NCI-H69 (cell line): ENCODE measurements around the gene MPG.

Experiments used
- DNase-seq: peaks from one replicate; lab custom pipeline; 2025; lab: John Stamatoyannopoulos, UW

MPG gene

DNA sequence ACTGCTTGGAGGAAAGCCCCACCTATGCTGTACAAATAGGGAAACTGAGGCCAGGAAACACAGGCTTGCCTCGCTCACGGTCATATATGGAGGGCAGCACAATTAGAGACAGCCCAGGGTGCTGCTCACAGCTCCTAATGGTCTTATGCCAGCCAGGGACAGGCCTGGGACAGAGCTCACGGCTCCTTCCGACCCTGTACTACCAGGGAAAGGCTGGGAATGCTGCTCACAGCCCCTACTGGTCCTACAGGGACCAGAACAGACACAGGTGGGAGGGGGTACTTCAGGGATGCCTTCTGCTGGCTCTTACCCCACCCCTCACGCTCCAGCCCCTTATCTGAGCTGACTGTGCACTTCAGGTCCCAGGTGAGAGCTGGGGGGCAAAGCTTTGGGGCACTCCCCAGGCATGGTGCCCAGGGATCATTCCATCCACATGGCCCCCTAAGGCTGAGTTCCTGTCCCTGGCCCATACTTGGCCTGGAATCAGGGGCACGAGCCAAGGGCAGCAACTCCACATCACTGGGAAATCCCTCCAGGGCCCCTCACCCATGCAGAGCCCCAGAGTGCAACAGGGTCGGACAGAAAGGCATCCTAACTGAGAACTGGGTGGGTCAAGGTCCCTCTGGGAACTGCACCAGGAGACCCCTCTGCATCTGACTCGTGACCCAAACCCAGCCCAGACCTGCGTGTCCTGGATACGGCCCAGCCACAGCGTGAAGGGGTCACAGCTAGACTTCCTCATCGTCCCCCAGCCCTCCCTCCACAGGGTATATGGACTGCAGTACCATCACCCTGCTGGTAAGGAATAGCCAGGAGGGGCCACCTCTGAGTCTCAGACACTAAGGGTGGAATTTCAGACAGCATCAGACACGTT lies 11.5 kb upstream of the MPG start:
- DNase-seq, result no peak

DNA sequence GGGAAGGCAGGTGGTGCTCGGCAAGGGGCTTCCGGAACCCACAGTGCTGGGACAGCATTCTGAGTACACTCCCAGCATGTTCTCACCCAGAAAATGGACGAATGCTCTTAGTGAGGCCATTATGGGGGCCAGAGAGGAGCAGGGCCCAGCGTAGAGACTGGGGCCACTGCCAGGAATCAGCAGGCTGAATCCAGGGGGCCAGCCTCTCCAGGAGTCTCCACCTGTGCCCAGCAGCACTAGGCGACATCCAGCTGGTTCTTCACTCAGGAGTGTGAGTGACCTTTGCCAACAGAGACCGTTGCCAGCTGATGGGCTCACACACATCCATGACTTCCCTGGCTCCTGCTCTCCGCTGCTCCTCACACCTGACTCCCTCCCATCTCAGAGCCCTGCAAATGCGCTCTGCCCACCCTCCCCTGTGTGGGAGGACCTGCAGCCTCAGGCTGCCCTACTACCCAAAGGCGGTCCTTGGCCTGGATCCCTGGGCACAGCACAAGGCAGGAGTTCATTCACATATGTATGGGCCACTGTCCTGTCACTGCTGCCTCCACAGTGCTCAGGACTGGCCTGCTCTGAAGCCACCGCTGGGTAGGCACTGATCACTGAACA lies 10.7 kb upstream of the MPG start:
- DNase-seq, result peak; percentile 78

DNA sequence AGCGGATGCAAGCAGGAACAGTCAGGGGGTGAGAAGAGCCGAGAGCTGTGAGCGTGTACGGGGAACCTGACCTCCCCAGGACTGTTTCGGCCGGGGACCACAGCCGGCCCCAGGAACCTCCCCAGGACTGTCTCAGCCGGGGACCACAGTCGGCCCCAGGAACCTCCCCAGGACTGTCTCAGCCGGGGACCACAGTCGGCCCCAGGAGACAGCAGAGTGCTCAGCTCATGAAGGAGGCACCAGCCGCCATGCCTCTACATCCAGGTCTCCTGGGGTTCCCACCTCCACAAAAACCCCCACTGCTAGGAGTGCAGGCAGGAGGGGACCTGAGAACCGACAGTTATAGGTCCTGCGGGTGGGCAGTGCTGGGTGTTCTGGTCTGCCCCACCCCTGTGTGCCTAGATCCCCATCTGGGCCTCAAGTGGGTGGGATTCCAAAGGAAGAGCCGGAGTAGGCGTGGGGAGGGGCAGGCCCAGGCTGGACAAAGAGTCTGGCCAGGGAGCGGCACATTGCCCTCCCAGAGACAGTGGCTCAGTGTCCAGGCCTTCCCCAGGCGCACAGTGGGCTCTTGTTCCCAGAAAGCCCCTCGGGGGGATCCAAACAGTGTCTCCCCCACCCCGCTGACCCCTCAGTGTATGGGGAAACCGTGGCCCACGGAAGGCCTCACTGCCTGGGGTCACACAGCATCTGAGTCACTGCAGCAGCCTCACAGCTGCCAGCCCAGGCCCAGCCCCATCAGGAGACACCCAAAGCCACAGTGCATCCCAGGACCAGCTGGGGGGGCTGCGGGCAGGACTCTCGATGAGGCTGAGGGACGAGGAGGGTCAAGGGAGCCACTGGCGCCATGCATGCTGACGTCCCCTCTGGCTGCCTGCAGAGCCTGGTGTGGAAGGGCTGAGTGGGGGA lies 9.9 kb upstream of the MPG start:
- no peak for DNase-seq

DNA sequence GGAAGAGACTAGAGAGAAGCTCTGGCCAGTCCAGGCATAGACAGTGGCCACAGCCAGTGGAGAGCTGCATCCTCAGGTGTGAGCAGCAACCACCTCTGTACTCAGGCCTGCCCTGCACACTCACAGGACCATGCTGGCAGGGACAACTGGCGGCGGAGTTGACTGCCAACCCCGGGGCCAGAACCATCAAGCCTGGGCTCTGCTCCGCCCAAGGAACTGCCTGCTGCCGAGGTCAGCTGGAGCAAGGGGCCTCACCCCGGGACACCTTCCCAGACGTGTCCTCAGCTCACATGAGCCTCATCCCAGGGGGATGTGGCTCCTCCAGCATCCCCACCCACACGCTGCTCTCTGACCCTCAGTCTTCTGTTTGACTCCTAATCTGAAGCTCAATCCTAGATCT lies 8.8 kb upstream of the MPG start:
- DNase-seq, result no peak

DNA sequence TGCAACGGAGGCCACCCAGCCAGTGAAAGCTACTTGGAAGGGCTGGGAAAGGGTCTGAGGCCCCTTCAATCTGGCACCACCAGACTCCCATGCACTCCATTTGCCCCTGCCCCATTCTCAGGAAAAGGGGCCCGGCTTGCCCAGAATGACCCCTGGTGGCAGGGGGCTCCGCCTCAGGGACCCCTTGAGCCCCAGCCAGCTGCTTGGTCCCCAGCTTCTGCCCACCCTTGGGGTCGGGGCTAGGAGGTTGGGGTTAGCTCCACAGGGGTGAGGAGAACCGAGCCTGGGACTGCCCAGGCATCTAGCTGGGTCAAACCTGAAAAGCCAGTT lies 6.8 kb upstream of the MPG start:
- no peak for DNase-seq

DNA sequence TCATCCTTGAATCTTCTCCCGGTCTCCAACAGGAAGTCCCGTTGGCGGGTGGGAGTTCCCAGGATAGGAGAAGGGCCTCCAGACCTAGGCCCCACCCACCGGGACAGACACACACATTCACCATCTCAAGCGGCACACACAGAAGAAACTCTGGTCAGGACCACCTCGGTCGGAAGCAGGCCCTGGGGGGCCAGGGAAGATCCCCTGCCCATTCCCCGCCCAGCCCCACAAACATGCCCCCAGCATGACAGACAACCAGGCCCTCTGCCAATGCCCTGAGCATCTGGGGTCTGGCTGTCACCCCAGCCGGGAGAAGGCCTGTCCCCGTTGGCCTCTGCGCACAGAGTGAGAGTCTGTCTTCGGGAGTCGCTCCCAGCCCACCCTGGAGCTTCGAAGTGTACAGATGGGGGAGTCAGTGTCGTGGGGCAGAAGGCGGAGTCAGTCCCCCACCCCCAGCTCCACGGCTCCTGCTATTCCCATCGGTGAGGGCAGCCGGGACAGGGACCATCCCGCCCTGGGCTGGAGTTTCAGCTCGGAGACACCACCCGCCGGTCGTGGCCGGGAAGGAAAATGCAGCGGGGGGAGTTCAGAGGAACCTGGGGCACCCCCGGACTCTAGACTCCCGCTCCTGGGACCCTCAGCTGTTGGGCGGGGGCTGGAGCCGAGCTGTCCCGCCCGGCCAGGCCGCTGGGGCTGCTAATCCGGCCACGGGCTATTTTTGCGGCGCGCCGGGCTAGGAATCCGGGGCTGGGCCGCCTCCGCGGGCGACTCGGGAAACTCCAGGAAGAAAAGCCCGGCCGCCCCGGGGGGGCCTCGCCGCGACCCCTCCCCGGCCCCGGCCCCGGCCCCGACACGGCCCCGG lies 6.3 kb upstream of the MPG start:
- DNase-seq, result no peak

DNA sequence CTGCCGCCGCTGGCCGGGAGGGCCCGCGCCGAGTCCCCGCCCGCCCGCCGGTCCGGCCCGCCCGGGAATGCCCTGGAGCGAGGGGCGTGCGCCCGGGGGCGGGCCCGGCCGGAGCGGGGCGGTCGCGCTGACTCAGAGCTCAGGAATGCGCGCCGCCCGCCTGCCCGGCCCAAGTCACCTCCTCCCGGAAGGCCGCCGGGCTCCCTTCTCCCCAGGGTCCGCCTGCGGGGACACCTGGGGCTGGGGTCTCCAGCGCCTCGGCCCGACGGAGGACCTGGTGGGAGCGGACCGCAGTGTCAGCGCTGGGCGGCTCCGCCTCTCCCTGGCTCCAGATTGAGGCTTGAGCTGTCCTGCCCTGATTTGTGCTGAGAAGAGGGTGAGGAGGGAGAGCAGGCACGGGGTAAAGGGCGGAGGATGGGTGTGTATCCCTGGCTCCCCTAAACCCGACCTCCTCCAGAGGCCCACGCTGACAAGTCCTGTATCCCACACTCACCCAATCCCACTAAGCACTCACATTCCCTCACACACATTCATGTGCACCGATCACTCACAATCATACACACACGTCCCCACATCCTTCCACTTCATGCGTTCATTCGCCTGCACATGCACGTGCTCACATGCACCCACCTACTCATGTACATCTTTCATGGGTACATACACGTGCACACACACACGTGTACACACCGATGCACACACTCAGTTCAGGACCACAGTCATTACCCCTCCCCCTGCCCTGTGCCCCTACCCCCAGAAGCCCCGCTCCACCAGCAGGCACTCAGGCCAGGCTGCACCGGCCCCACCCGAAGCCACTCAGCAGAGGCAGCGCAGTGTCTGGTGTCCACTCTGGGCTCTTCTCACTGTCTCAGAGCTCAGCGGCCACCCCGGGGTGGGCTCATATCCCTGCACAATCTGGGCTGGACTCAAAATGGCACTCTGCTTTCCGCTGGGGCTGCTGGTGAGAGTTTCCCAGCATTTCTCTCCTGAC lies 5.2 kb upstream of the MPG start, which contains the start of gene RHBDF1:
RHBDF1 (minus strand) TSS at position 71 of the 988 bp plus-strand sequence. CDS start 7,616 bp downstream, outside the sequence.
- DNase-seq, result peak; percentile 63

DNA sequence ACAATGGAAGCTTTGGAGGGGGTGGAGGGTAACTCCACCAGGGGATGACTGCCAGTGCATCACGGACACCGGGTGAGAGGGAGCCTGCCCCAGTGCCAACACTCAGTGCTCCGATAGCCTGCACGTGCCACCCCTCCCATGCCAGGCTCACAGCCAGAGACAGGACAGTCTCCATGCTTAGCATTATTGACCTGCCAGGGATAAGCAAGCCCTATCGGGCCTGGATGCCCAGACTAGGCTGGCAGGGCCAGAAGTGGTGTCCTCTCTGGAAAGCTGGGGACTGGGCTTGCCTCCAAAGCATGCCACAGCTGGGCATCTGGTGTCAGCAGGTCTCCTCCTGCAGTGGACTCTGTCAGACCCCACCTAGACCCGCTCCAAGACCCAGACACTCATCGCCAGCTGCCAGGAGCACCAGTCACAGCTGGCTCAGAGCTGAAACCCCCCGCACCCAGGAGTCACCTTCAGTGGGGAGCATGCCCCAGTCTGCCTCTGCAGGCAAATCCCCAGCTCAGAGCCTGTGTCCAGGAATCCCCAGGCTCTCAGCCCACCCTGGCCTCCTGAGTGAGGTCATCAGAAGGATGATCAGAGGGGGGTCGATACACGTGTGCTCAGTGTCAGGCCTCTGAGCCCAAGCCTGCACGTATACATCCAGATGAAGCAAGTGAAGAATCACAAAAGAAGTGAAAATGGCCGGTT lies 3.8 kb upstream of the MPG start:
- DNase-seq, result no peak

DNA sequence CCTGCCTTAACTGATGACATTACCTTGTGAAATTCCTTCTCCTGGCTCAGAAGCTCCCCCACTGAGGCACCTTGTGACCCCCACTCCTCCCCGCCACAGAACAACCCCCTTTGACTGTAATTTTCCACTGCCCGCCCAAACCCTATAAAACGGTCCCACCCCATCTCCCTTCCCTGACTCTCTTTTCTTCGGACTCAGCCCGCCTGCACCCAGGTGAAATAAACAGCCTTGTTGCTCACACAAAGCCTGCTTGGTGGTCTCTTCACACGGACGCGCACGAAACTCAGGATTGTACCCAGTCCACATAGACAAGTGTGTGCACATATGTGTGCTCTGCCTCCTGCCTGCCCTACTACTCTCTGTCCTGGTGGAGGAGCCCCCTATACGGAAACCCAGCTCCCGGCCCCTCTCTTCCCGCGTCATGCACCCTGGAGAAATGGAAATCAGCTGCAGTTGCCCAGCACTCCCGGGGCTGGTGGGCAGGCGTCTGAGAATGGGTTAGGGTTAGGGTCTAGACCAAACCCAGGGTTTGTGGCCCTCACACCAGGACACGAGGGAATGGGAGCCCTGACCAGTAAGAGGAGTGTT lies 3.2 kb upstream of the MPG start:
- DNase-seq, result no peak

DNA sequence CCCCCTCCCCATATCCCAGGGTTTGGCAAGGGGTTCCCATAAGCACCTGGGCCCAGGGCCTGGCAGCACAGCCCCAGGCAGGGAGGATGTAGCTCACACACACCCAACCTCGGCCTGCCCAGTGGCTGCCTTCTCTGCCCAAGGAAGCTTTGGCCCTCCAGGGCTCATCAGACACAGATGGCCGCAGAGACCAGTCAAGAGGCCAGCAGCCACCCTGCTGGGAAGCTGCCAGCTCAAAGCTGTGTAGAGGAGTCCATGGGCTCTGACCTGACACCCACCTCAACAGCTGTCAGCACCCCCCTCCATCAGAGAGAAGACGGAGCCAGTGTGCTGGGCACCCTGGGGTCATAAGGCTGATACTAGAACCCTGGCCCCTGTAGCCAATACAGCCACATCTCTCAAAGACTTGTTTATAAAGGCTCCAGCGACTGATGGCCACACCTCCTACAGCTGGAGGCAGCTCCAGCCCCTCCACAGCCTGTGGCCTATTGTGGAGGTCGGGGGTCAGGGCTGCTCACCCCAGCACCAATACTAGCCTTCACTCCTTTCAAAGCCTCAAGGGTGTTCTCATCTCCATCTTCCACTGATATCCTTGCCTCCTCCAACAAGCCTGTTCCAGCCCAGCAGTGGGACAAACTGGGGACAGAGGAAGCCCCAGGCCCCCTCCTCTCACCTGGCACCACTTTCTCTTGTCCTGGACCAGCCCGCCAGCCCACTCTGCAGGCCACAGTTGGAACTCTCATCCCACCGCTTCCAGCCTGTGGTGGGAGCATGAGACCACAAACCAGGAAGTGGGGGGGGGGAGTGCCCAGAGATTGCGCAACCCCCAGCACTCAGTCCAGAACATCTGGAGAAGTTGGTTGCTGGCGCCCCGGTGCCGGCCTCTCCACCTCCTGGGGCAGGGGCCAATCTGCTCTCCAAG lies 2.2 kb upstream of the MPG start:
- peak; percentile 36 for DNase-seq

DNA sequence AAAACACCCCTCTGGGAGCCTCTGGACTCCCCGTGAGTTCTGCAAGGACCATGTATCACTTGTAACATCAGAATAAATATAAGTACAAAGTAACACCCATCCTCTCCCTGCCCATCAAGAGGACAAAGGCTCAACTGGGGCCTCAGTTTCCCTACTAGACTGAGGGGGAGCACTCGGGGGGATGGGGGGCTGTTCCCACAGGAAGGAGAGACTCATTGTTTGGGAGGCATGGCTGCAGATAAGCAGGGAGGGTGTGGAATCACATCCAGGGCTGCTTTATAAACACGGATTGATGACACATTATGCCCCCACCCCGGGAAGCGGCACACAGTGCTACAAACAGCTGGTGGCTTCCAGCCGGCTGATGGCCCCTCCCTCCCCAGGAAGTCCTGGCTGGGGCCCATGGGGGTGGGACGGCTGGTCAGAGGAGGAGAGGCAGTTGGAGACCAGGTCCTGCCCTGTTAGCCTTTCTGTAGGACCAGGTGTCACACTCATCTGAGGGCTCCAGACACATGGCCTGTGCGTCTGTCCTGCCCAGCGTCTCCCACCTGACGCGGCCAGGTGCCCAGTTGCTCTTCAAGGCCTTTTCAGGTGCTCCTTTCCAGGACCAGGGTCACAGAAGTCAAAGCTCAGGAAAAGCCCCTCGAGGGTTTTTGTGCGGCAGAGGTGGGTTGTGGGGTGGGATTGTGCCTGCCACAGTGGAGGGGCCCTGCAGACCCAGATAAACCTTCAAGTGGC lies 1.3 kb upstream of the MPG start:
- DNase-seq, result peak; percentile 73

DNA sequence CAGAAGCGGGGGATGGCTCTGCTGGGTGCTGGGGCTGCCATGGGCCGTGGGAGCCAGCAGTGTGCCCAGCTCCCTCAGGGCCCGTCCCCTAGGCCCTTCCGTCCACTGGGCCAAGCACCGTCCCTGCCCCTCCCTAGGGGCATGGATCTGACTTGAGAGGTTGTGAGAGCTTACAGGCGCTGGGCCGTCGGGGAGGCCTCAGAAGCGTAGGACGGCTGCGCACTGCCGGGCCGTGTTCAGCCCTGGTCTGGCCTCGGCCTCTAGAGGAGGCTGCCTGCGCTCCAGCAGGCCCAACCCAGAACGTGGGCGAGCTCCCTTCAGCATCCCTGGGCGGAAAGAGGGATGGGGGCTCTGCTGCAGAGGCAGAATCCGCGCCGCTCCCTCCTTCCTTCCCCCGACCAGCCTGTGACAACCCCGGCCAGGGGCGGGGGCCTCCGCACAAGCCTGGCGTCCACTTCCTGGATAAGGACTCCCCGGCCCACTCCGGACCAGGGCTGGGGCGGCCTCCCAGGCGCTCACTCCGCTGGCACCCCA lies 685 bp upstream of the MPG start:
- DNase-seq, result peak; percentile 51

DNA sequence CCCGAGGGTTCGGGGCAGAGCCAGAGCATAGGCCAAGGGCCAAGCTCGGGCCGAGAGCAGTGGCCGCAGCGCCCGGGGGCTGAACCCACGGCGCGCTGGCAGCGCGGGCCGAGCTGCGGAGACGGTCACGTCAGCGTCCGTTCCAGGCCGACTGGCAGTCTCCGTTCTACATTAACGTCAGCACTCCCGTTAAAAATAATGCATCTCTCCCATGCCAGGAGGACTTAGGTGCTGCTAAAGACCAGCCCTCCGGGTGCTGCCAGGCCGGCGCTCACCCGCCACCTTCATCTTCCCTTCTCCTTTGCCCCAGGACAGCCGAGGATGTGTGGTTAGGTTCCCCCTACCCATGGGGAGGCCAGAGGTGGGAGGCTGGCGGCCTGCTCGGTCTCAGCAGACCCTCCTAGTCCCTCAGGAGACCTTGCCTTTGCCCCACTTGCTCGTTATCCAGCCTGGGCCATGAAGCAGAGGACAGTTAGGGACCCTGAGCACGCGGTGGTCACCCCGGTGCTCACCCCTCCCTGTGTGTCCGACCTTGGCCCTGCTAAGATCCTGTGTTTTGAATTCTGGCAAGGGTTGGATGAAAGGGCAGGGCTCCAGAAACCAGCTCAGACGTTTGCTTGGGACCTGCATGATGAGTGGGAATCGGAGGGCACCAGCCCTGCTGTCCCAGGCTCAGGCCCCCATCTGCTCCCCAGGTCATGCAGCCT lies 572 bp downstream of the MPG start:
- peak; percentile 58 for DNase-seq

DNA sequence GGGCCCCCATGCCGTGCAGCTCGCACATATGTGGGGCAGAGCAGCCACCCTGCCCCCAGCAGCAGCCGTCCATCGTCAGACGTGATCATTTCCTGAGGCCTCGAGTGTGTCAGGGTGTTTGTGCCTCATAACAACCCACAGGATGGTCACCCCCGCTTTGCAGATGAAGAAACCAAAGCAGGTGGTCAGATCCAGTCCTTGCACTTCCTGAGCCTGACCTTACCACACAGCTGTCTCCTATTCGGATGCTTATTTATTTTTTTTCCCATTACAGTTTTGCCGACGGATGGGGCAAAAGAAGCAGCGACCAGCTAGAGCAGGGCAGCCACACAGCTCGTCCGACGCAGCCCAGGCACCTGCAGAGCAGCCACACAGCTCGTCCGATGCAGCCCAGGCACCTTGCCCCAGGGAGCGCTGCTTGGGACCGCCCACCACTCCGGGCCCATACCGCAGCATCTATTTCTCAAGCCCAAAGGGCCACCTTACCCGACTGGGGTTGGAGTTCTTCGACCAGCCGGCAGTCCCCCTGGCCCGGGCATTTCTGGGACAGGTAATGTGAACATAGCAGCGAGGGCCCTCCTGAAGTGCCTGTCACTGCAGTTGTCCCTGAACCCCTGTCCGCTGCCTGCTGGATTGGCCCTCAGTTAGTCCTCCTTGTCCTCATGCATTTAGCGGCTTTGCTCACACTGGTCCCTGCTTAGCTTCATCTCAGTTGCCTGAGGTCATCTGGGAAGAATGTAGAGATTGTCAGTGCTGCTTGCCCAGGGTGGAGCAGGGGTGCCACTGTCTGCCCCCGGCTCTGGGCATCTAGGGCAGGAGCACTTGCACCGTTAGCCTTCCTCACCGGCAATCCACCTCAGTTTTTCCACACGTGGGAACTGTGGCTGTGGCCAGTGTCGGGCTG lies 1.4 kb downstream of the MPG start:
- no peak for DNase-seq

DNA sequence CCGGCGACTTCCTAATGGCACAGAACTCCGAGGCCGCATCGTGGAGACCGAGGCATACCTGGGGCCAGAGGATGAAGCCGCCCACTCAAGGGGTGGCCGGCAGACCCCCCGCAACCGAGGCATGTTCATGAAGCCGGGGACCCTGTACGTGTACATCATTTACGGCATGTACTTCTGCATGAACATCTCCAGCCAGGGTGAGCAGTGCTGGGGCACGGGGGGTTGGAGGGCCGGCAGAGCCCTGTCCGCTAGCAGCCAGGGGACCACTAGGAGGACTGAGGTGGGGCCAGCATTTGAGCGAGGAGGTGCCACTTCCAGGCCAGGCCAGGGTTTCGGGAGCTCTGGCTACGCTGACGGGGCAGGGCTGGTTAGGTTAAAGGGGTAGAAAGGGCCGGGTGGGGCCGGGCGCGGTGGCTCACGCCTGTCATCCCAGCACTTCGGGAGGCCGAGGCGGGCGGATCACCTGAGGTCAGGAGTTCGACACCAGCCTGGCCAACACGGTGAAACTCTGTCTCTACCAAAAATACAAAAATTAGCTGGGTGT lies 5.1 kb downstream of the MPG start:
- DNase-seq, result no peak
